CD4-positive, alpha-beta T cell treated with Interleukin-17A for 1 hour (primary cell): ENCODE measurements around the gene MAD1L1.

ENCODE experiments used
- DNase-seq: peaks from one replicate; pipeline ENCODE4 v3.0.0-alpha.2; 2020

The MAD1L1 gene

DNA sequence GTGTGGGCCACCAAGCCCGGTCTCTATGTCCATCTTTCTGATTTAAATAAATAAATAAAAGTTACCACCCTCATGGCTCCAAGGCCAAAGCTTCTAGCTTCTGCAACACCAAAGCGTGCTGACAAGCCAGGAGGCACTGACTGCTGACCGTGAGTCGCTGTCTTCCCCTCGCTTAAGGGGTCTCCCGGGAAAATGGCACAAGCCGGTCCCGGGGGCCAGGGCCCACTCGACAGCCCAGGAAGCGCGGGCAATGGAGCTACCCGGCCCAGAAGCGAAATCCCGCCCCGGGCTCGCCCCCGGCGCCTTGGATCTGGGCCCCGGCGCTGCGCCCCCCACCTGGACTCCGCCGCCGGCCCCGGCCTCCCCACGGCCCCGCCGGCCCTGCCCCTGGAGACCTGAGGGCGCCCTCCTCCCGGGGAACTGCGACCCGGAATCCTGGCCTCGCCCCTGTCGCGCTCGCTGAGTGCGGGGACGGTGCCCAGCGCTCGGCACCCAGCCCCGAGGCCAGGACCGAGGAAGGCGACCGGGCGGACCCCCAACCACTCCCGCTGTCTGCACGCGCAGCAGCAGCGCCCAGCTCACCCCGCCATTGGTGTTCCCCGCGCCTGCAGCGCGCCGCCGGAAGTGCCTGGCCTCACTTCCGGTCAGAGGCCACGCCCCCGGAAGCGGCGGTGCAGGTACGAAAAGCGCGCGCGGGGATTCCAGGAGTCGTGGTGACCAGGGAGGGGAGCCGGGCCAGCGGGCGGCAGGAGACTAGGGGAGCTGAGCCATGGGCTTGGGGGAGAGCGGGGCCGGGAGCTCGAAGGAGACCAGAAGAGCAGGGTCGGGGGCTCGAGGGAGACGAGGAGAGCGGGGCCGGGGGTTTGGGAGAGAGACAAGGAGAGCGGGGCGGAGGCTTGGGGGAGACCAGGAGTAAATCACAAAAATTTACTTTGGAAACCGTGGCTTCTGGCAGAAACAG is 9.1 kb upstream of the MAD1L1 start, which contains the start of the genes MRM2 and NUDT1:
MRM2 (minus strand) TSS at position 626 of the 961 bp plus-strand sequence; CDS start at position 590, 36 bp downstream.
NUDT1 (plus strand) TSS at position 647 of the 961 bp plus-strand sequence. CDS start 2,349 bp downstream, outside the sequence.
- peak; percentile 68 for DNase-seq

DNA sequence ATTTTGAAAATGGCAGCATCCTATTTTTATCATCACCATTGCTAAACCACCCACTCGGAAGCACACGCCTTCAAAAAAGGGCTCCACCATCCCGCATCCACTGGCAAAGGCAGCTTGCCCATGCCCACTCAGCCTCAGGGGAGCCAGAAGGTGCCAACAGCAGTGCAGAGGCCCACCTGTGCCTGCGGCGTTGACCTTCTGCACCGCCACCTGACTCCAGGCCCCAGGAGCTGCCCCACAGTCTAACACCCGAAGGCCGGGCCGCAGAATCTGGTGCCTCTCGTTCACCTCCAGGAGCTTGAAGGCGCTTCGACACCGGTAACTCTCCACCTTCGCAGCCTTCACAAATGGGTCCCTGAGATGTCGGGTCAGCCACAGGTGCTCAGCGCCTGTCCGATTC is 6.5 kb upstream of the MAD1L1 start:
- no peak for DNase-seq

DNA sequence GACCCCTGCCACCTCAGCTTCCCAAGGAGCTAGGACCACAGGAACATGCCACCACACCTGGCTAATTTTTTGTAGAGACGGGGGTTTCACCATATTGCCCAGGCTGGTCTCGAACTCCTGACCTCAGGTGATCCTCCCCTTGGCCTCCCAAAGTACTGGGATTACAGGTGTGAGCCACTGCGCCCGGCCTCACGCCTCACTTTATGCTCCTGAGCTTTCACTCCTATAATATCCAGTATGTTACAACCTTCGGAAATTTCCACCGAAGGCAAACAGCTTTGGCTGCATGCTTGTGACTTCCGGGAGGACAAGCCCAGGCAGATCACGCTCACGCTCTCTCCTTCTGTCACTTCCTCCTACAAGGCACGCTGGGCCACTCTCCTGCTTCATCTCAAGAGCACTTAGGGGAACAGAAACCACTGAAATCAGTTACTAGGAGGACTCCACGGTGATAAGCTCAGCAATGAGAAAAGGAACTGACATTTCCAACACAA is 4.4 kb upstream of the MAD1L1 start:
- DNase-seq, result peak; percentile 34

DNA sequence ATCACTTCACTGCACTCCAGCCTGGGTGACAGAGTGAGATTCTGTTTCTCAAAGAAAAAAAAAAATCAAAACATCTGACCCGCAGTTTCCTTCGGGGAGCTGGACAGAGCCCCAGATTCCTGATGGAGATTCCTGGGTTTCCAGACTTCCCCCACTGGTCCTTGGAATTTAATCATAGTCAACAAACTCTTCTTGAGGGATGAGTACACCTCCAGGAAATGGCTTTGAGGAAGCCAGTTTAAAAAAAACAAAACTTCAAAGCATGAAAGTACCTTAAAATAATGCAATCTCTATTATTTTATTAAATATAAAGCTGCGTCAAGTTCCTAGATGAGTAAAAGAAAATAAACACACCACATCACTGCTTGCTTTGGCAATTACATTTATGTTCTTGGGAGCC is 1.2 kb upstream of the MAD1L1 start:
- DNase-seq, result no peak

DNA sequence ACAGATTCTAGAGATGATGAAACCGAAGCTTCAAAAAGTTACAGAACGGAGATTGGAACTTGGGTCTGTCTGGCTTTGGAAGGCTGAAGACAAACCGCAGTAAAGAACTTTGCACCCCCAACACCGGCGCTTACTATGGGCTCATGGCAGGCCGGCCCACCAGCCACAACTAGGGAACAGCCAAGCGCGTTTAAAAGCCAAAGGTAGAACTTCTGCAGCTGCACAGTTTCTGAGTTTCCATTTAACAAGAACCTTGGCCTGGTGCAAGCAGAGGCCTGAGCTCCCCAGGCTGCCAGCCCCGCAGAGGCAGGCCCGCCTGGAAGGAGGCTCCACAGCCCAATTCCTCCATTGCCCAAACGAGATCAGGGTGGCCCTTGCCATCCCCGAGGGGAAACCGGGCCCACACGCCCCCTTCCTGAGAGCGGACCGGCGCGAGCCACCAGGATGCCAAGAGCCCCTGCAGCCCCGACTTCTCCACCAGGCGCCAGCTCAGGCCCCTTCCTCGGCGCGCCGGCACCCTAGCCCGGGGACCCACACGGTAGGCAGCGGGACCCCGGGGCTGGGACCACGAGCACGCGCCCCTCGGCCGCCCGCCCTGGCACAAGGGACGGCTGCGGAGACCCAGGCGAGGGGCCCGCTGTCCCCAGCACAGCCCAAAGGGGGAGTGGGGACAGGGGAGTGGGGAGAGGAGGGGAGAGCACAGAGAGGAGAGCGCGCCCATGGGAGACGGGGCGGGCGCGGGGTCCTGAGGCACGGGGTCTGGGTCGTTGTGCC is 566 bp downstream of the MAD1L1 start:
- DNase-seq, result peak; percentile 19

DNA sequence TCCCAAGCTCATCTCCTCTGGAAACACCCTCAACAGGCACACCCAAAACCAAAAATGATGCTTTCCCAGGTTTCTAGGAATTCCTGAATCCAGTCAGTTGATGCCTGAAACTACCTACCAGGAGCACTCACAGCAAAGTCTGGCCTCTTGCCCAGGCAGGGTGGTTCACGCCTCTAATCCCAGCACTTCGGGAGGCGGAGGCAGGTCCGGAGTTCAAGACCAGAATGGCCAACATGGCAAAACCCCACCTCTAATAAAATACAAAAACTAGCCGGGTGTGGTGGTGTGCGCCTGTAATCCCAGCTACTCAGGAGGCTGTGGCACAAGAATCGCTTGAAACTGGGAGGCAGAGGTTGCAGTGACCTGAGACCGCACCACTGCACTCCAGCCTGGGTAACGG is 1.9 kb downstream of the MAD1L1 start:
- DNase-seq, result no peak

DNA sequence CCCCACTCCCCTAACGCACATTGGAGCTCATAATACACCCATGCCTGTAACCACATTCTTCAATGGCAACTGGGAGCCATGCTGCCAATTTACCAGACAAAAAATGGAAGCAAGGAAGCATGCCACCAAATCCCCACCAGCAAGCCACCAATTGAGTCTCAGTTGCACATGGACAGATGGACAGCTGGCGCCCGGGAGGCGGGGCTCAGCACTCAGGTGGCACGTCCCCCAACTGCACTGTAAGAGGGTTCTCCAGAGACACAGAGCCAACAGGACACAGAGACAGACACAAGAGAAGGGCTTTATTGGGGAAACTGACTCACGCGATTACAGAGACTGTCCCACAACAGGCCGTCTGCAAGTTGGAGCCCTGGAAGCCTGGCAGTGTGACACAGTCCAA is 2.5 kb downstream of the MAD1L1 start:
- DNase-seq, result no peak

DNA sequence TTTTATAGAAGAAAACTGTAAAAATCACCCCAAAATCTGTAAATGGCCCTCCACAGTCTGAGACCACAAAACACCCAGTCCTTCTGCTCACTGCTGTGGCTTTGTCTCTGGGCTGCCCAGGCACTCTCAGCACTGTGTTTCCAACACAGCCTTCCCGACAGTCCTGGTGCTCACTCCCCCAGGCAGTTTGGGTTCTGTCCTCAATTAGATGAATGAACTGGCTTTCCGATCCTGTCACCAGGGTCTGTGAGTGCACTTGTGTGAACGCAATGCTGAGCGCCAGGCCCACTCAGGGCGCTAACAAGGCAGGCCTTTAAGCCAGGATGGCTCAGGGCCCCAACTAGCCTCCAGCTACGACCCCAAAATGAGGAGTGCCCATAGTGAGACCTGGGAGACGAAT is 3.3 kb downstream of the MAD1L1 start:
- DNase-seq, result no peak

DNA sequence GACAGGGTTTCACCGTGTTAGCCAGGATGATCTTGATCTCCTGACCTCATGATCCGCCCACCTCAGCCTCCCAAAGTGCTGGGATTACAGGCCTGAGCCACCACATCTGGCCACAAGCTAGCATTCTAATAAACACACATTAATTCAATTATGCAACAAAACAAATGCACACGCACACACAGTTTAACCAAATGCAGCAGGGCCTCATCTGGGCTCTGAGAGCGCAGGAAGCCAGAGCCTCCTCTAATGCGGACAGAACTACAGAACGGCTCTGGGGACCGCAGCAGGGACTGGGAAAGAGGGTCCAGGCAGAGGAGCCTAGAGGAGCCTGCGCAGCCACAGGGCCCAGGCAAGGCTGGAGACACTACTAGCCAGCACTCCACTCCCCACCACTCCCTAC is 3.8 kb downstream of the MAD1L1 start:
- DNase-seq, result no peak

DNA sequence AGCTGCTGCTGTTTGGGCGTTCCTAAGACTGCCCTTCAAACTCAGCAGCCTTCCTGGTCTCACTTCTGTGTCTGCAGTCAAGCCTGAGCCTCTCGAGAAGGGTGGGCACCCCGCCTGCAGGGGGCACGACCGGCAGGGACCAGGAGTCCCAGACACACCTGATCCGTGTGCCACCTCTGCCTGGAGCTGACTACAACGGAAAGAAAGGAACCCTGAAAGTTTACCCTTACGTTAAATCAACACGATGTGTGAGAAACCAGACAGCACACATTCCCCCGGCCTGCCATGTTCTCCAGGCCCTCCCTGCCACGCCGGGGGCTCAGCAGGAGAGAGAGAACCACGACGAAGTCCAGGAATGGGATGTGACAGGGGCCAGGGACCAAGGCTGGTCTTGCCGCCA is 5.0 kb downstream of the MAD1L1 start:
- no peak for DNase-seq

DNA sequence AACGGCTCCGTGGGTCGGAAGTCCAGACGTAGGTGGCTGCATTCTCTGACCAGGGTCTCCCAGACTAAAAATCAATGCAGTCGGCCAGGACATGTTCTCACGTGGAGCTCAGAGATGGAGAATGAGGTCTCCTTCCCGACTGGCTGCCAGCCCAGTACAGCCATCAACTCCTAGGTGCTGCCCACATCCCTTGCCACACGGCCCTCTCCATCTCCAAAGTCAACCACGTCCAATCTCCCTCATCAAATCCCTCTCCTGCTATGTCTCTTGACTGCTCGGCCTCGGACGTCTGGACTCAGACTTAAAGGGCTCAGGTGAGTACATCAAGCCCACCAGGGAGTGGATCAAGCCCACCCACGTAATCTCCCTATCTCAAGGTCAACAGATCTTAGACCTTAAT is 6.9 kb downstream of the MAD1L1 start:
- DNase-seq, result no peak

DNA sequence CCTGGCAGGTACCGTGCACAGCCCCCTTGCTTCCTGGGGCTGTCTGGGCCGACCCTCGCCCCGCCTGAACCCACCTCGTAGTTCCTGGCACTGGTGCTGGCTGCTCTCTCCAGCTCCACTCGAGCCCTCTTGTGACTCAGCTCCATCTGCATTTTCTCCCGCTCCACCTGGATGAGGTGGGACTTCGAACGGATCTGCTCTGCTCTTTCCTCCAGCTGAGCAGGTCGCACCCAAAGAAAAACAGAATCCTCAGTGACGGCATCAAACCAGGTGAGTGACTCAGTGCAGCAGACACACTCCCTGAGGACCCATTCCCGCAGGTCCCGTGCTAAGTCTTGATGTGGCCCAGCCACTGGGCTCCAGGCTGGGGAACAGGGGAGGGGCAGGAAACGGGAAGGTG is 7.4 kb downstream of the MAD1L1 start:
- DNase-seq, result no peak

DNA sequence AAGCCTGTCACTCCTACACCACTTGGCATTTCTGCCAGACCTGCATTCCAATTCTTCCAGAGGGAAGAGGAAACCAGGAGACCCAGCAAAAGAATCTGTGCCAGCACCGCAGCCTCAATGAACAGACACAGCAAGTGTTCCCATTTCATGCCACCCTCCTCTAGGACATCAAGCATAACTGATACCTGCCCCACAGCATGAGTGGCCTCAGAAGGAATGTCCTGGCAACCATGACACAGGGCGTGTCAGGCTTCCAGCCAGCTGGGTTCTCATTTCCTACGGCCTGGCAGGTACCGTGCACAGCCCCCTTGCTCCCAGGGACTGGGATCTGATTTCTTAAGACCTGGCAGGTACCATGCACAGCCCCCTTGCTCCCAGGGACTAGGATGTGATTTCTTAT is 7.8 kb downstream of the MAD1L1 start:
- no peak for DNase-seq

DNA sequence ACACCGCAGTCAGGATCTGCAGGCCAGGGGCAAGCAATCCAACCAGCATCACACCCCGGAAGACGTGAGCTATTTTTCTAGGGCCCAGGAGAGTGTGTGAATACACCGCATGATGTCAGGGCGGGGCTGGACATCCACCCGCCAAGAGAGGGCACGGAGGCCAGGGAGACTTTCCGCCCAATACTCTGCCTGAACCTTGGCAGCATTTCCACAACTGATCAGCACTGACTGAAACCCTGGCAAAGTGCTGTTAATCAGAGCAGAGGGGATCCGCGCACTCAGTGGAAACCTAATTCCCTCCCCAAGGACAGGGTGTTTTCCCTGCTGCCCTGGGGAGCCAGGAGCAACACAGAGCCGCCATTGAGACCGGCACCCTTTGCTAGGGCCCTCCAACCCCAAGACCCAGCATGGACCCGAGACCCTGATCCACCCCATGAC is 8.2 kb downstream of the MAD1L1 start:
- DNase-seq, result no peak

DNA sequence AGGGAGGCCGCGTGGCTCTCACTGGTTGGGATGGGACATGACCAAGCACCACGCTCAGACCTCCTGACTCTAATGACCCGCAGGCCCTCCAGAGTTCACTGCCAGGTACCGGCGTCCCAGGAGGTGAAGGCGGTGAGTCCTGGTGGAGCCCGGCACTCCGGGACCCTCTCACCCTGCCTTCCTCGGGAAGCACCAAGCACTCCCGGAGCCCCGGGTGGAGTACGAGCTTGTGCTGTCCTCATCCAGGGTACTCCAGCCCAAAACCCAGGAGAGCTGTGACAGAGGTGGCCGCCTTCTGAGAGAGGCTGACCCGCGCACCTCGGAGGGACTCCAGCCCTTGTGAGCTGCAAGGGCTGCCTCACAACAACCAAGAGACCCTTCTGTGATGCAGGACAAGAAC is 9.4 kb downstream of the MAD1L1 start:
- DNase-seq, result no peak

DNA sequence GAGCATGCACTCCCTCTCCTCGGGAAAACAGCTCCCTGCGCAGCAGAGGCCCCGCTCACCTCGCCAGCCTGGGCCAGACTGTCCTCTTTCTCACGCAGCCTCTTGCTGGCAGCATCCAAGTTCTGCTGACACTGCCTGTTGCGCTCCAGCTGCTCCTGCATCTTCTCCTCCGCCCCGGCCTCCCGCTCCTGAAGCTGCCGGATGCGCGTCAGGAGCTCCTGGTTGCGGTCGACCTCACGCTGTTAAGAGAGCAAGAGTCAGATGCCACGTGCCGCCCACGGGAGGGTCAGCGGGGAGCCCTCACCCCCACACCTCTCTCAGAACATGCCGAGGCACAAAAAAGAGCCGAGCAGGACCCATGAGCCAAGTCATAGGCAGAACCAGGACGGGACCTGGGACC is 10.2 kb downstream of the MAD1L1 start:
- DNase-seq, result no peak

DNA sequence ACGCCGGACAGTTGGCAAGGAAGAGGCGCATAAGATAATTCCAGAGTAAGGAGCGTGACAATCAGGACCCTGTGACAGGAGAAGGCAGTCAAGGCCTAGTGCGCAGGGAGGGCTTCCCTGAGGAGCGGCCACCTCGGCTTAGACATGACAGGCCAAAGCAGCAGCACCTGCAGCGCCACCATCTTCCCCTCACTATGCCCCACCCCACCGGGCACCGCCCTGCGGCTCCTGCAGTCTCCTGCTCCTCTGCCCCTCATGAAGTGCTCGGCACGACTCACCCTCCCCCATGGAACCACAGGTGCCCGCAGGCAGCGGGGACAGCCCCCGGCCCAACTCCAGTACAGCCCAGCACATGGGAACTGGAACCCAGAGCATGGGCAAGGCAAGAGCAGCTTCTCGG is 11.8 kb downstream of the MAD1L1 start:
- DNase-seq, result no peak

DNA sequence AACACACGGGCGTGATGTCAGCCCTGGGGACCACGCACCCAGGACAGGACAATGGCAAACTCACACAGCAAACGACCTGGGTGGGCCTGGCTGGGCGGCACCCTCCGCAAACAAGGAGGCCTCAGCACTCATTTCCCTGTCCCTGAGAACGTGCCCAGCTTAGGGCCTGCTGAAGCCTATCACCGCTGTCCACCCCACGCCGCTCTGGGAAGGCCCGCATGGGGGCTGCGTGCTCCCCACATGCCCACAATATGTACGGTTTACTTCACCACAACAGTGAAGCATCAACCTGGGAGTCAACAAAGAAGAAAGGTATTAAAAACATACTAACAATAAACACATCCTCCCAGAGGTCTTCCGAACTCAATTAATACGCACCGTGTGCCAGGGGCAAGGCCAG is 12.2 kb downstream of the MAD1L1 start:
- no peak for DNase-seq

DNA sequence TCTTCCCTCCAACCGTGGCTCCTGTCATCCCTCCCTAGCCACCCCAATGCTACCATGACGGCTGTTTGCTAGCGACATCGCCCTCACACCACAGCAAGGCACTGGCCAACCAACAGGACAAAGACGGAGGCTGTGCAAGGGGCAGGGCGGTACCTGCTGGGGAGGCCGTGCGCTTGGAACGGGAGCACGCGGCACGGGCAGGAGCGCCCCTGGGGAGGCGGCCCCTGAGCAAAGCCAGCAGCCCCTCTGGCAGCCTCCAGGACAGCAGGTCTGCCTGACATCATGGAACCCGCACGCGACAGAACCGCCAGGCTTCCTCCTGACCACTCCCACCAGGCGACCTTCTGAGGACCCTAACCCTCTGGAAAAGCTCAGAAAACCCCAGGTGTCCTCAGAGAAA is 12.7 kb downstream of the MAD1L1 start:
- no peak for DNase-seq

DNA sequence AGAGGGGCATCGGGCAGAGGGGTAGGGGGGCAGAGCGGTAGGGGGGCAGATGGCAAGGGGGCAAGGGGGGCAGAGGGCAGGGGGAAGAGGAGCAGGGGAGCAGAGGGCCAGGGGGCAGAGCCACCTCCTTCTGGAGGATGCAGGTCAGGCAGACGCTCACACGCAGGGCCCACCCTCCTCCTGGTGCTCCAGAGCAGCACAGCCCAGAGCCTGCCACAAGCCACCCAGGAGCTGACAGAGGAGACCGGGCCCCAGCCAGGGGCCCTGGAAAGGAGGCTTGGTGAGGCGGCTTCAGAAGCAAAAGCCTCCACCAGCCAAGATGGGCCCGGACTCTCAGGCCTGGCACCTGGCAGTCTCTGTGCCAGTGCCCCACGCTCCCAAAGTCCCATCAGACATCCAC is 13.1 kb downstream of the MAD1L1 start:
- DNase-seq, result no peak

DNA sequence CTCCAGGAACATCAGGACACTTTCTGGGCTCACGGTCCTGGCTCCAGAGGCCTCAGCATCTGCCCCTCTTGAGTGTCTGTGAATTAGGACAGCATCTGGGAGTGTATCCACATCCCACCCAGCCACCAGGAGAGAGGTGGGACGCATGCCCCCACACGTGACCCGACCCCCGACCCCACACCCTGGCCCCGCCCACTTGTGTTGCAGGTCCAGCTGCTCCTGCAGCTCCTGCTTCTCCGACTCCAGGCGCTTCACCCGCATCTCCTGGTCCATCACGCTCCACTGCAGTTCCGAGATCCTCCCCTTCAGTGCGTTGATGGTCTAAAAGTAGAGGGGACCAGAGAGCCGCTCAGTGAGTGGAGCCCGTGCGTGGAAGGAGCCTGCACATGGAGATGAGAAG is 13.6 kb downstream of the MAD1L1 start:
- DNase-seq, result no peak

DNA sequence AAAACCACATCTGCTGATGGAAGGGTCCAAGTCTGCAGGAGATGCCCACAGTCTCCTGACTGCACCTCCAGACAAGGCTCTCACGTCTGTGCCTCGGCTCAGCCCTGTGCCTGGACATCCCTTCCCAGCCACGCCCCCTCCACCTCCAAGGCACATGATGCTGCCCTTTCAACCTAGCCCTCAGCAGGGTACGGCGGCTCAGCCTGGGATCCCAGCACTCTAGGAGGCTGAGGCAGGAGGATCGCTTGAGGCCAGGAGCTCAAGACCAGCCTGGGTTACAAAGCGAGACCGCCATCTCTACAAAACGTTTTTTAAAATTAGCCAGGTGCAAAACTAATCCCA is 14.3 kb downstream of the MAD1L1 start:
- no peak for DNase-seq

DNA sequence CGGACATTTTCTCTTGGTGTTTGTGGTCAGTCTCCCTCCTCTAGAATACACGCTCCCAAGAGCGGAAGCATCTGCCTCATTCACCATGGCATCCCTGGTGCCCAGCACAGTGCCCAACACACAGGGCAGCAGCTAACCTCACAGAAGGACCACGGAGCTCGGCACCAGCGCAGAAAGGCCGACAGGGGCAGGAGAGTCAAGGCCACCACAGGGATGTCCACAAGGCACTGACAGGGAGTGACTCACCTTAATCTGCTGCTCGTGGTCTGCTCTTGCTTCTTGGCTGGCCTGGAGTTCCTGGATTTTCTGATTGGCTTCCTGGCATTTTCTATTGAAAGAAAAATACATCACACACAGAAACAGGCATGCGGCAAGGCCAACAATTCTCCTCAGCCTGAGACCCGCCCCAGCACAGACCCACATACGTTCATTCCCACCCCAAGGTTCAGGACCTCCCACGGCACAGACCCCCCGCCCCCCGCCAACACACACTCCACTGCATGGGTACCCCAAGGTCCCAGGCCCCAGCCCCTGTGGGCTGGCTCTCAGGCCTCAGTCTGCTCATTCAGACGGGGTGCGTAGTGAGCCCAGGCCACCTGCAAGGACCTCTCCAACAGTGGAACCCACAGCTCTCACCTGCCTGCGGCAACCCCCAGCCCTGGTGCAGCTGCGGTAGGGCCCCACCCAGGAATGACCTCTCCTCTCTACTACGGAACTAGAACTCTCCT is 14.9 kb downstream of the MAD1L1 start:
- DNase-seq, result no peak
